ENCODE results near the gene TSHZ3.

GRCh38 chr19:31301306-31301980 is 47.8 kb downstream of the TSHZ3 start:
- TF ChIP-seq CTCF (IDR thresholded peaks at IDR 0.05) (no peak), EP300 (IDR thresholded peaks at IDR 0.05) (no peak)

All from stomach (tissue), 4 donors.